CD8-positive, alpha-beta memory T cell (primary cell): Measurements from ENCODE around the gene CHMP2A. TPM values are rescaled to one million over a fixed set of nuclear protein-coding genes. Genes with fewer than 3 reads are reported as not detected.

ENCODE experiments used
- CTCF ChIA-PET: fragments of 350-600 bp; sonication (Branson Sonifier 250); formaldehyde crosslinking; loops from one replicate; lab custom pipeline; 2021; ENCODE audit warnings: antibody characterized with exemption; lab: Charles Lee
- POLR2A ChIA-PET: fragments of 350-600 bp; sonication (Branson Sonifier 250); formaldehyde crosslinking; loops from one replicate; lab custom pipeline; 2021; ENCODE audit warnings: antibody characterized with exemption; lab: Charles Lee
- DNase-seq, 5 donors: peaks; one replicate each; pipeline versions ENCODE4 v3.0.0 to v3.0.0-alpha.2; 2020 to 2022; ENCODE audit warnings: mixed read lengths in 1 of 5
- H3K27ac ChIP-seq: one replicate; pipeline ENCODE4 v1.7.0; 2013; ENCODE audit warnings: low read depth, mild to moderate bottlenecking, low read length, moderate library complexity
- H3K27me3 ChIP-seq: 2 replicates; pipeline ENCODE4 v1.7.0; 2013; ENCODE audit warnings: low read length, mild to moderate bottlenecking; ENCODE audit not compliant: insufficient read depth, poor library complexity, severe bottlenecking
- H3K36me3 ChIP-seq: 2 replicates; pipeline ENCODE4 v1.7.0; 2013; ENCODE audit warnings: mild to moderate bottlenecking, low read length, moderate library complexity; ENCODE audit not compliant: insufficient read depth
- H3K4me1 ChIP-seq: 2 replicates; pipeline ENCODE4 v1.7.0; 2013; ENCODE audit warnings: mild to moderate bottlenecking, low read length, moderate library complexity; ENCODE audit not compliant: insufficient read depth
- H3K4me3 ChIP-seq: 2 replicates; pipeline ENCODE4 v1.7.0; 2013; ENCODE audit warnings: mild to moderate bottlenecking, low read length
- H3K9me3 ChIP-seq: 2 replicates; pipeline ENCODE4 v1.7.0; 2013; ENCODE audit warnings: mild to moderate bottlenecking, low read length
- H3K27ac Mint-ChIP-seq, 8 donors: one replicate each; pipeline ENCODE4 v1.8.0; 2020 to 2021; ENCODE audit warnings: mixed read lengths in 8 of 8, mild to moderate bottlenecking in 6 of 8, inconsistent platforms in 3 of 8, moderate library complexity in 3 of 8
- H3K27me3 Mint-ChIP-seq, 2 donors: one replicate each; pipeline ENCODE4 v1.8.0; 2020 to 2021; ENCODE audit warnings: mixed read lengths in 2 of 2, mild to moderate bottlenecking in 1 of 2, moderate library complexity in 1 of 2
- H3K36me3 Mint-ChIP-seq, 3 donors: one replicate each; pipeline ENCODE4 v1.8.0; 2020 to 2021; ENCODE audit warnings: mixed read lengths in 3 of 3, inconsistent platforms in 1 of 3, mild to moderate bottlenecking in 1 of 3
- H3K4me1 Mint-ChIP-seq, 3 donors: one replicate each; pipeline ENCODE4 v1.8.0; 2020 to 2021; ENCODE audit warnings: mixed read lengths in 3 of 3, inconsistent platforms in 1 of 3, mild to moderate bottlenecking in 1 of 3
- H3K4me3 Mint-ChIP-seq, 7 donors: one replicate each; pipeline ENCODE4 v1.8.0; 2020 to 2021; ENCODE audit warnings: mixed read lengths in 7 of 7, mild to moderate bottlenecking in 6 of 7, moderate library complexity in 4 of 7, inconsistent platforms in 2 of 7
- H3K9me3 Mint-ChIP-seq, 5 donors: one replicate each; pipeline ENCODE4 v1.8.0; 2020 to 2022; ENCODE audit warnings: mixed read lengths in 5 of 5, mild to moderate bottlenecking in 3 of 5, moderate library complexity in 2 of 5, inconsistent platforms in 1 of 5
- polyA plus RNA-seq: library from polyadenylated mRNA; unstranded; fragments of 300-500 nt; fragmentation: Illumina TruSeq; gene quantifications from one replicate; pipeline ENCODE4 v1.2.3, GENCODE V29; 2021
- total RNA-seq, 2 experiments: library from RNA; stranded (reverse); gene quantifications; one replicate each; pipeline ENCODE4 v1.2.3, GENCODE V29; 2021

Gene CHMP2A
- total and polyA plus RNA-seq, 3 experiments from 2014 or later, result 88.8 to 198 (median 89.7) TPM

DNA sequence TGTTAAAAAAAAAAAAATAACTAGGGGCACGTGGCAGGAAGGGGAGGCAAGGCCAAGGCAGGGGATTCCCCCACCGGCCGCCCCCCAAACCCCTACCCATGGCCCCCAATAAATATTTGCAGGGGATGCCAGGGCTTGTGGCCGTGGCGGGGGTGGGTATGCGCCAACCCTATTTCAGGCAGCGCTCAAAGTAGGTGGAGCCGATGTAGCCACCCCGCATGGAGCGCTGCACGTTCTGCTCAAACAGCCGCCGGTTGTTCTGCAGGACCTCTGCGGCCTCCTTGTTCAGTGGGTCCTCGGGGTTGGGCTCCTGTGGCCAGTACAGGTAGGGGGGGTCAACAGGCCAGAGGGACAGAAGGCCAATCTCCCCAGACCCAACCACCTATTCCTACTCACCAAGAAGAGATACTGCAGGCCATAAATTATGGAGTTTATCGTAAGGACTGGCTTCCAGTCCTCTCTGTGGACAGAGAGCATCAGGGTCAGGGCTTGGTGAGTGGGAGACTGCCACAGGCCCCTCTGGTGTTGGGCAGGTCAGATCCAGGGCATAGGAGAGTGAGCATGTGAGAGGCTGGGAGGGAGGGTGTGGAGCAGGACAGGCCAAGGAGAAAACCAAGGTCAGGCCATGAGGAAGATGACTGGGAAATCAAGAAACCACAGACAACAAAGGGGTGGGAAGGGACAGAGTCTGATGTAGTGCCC, 1.2 kb upstream of the CHMP2A start:
- H3K27me3 Mint-ChIP-seq, result peaks cover 0 to 1% of the 10 kb centered on the region in 2 donors

DNA sequence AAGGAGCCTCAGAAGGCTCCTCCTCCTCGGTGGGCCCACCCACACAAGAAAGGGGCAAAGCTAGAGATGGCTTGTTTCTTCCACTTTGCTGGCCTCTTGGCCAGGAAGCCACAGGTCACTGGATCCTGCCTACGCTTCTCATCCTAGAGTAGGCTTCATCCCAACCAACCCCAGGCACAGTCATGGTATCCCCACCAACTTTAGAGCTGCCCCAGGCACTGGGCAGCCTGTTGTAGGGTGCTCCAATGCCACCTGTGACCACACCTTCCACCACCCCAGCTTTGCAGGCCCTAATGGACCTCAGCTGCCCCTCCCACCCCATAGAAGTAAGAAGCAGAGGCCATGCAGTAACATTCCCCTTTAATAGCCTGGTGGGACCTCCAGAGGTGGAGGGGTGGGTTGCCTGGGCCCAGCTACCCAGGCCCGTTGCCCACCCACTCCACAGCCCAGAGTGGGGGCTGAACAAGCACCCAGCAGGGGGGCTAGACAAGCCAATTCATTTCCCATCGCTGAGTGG, 522 bp upstream of the CHMP2A start:
- Mint-ChIP-seq H3K36me3 (peaks cover 0 to 77% (median 16%) of the 10 kb centered on the region in 3 donors), H3K4me3 (peak overlapping the region; percentile 90 to 98 (median 96)), H3K27me3 (peaks cover 0 to 1% of the 10 kb centered on the region in 2 donors), H3K9me3 (no peaks in the 10 kb centered on the region), H3K4me1 (peaks cover 54 to 67% (median 61%) of the 10 kb centered on the region in 3 donors), H3K27ac (peak overlapping the region; percentile 97 to 99 (median 98))
- Histone ChIP-seq H3K4me3 (peak overlapping the region; percentile 91), H3K4me1 (peaks cover 42% of the 10 kb centered on the region), H3K9me3 (no peaks in the 10 kb centered on the region), H3K36me3 (peaks cover 33% of the 10 kb centered on the region), H3K27me3 (no peaks in the 10 kb centered on the region), H3K27ac (peak overlapping the region; percentile 93)
- DNase-seq, result no peak
- ChIA-PET CTCF (interaction anchor here (1.0 to 5.2 kb wide), 4 partner anchors 12 to 41 kb away, joined by 4 to 45 read pairs (median 8); partner anchors contain the start of genes TRIM28 and ZBTB45), POLR2A (interaction anchor here (1.2 to 3.1 kb wide), 6 partner anchors 11 to 41 kb away, joined by 5 to 26 read pairs (median 12); partner anchors contain the start of genes MZF1, TRIM28 and ZBTB45)

More for the DNA sequence above, 1.2 kb upstream of the CHMP2A start:
- Histone ChIP-seq H3K27ac (peak overlapping the region; percentile 93), H3K4me3 (no peak overlapping the region), H3K36me3 (peaks cover 27% of the 10 kb centered on the region), H3K9me3 (no peaks in the 10 kb centered on the region), H3K27me3 (no peaks in the 10 kb centered on the region), H3K4me1 (peaks cover 46% of the 10 kb centered on the region)
- peak overlapping the region; percentile 89 to 97 (median 93) for H3K4me3 Mint-ChIP-seq
- no peaks in the 10 kb centered on the region for H3K9me3 Mint-ChIP-seq
- ChIA-PET POLR2A (interaction anchor here (1.2 to 3.1 kb wide), 3 partner anchors 12 to 20 kb away, joined by 6 to 26 read pairs (median 21); partner anchors contain the start of genes MZF1 and TRIM28), CTCF (interaction anchor here (1.0 to 5.2 kb wide), 3 partner anchors 25 to 42 kb away, joined by 5 to 45 read pairs (median 10); partner anchors contain the start of gene ZBTB45)
- peaks cover 0 to 70% (median 14%) of the 10 kb centered on the region in 3 donors for H3K36me3 Mint-ChIP-seq
- H3K4me1 Mint-ChIP-seq, result peaks cover 58 to 73% (median 59%) of the 10 kb centered on the region in 3 donors
- peak overlapping the region; percentile 81 to 99 (median 98) for H3K27ac Mint-ChIP-seq
- DNase-seq, result no peak

DNA sequence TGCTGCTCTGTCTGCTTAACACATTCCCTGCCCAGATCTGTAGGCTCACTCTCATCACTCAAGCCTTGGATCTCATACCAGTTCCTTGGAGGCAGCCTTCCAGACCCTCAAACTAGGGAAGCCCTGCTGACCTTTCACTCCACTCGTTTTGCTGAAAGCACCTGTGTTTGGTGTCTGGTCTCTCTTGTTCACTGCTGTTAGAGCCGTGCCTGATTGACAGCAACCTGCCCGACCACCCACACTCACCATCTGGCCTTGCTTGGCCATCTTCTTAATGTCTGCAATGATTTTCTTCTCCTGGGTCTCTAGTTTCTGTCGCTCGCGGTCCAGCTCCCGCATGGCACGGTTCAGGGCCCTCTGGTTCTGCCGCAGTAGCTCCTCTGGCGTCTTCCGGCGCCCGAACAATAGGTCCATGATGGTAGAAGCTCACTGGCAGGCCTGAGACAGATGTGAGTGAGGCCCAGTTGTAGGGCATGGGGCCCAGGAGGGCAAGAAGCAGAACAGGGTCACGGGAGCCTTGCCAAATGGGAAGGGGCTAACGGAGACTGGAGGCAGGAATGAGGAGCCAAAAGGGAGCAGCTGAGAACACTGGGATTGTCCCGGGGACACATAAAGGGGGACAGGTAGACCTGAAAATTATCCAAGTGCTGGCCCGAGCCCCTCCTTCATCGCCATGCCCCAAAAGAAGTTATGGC, 959 bp downstream of the CHMP2A start:
- peak overlapping the region; percentile 97 to 99 (median 98) for H3K27ac Mint-ChIP-seq
- H3K4me1 ChIP-seq, result peaks cover 30% of the 10 kb centered on the region
- no peaks in the 10 kb centered on the region for H3K27me3 ChIP-seq
- DNase-seq, result no peak
- peaks cover 48% of the 10 kb centered on the region for H3K36me3 ChIP-seq
- peaks cover 0 to 88% (median 16%) of the 10 kb centered on the region in 3 donors for H3K36me3 Mint-ChIP-seq
- POLR2A ChIA-PET, result interaction anchor here (1.2 to 3.1 kb wide), 6 partner anchors 9 to 40 kb away, joined by 5 to 26 read pairs (median 12); partner anchors contain the start of genes TRIM28 and ZBTB45
- CTCF ChIA-PET, result interaction anchor here (1.1 to 5.2 kb wide), 4 partner anchors 9 to 40 kb away, joined by 3 to 45 read pairs (median 7); partner anchors contain the start of gene ZBTB45
- peaks cover 0 to 1% of the 10 kb centered on the region in 2 donors for H3K27me3 Mint-ChIP-seq
- H3K9me3 ChIP-seq, result no peaks in the 10 kb centered on the region
- peaks cover 43 to 57% (median 52%) of the 10 kb centered on the region in 3 donors for H3K4me1 Mint-ChIP-seq
- peak overlapping the region; percentile 93 for H3K27ac ChIP-seq
- H3K4me3 ChIP-seq, result peak overlapping the region; percentile 91
- H3K9me3 Mint-ChIP-seq, result no peaks in the 10 kb centered on the region
- peak overlapping the region; percentile 90 to 98 (median 96) for H3K4me3 Mint-ChIP-seq

DNA sequence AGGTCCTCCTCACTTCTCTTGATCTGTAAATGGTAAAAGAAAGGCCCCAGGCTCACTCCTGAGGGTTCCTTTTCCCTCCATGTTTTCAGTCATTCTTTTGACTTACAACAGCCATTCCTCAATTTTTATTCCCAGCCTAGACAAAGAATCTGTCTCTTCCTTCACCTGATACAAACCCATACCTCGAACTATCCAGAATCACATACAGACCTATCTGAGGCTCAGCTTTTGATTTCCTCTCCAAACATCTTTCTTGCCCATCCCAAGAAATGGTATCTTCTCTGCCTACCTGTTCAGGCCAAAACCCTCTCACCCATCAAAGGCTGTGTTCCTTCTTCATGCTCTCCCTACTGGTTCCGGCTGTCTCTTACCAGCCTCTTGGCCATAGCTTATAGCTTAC, 2.2 kb downstream of the CHMP2A start:
- Histone ChIP-seq H3K27me3 (no peaks in the 10 kb centered on the region), H3K4me3 (no peak overlapping the region), H3K9me3 (no peaks in the 10 kb centered on the region), H3K36me3 (peaks cover 61% of the 10 kb centered on the region), H3K4me1 (peaks cover 28% of the 10 kb centered on the region), H3K27ac (no peak overlapping the region)
- no peak for DNase-seq
- ChIA-PET CTCF (interaction anchor here (1.6 to 5.2 kb wide), 2 partner anchors 28 to 32 kb away, joined by 4 to 45 read pairs; partner anchors contain the start of gene ZBTB45), POLR2A (interaction anchor here (0.6 to 3.1 kb wide), 2 partner anchors 23 to 46 kb away, joined by 3 to 21 read pairs; no protein-coding TSS in a partner anchor)
- Mint-ChIP-seq H3K27ac (peak overlapping the region; percentile 9 to 98 (median 40)), H3K4me3 (peak overlapping the region in 5 of 7 donors; percentile 6 to 98 (median 37)), H3K27me3 (peaks cover 0 to 1% of the 10 kb centered on the region in 2 donors), H3K36me3 (peaks cover 0 to 92% (median 19%) of the 10 kb centered on the region in 3 donors), H3K9me3 (no peaks in the 10 kb centered on the region), H3K4me1 (peaks cover 40 to 52% (median 45%) of the 10 kb centered on the region in 3 donors)

DNA sequence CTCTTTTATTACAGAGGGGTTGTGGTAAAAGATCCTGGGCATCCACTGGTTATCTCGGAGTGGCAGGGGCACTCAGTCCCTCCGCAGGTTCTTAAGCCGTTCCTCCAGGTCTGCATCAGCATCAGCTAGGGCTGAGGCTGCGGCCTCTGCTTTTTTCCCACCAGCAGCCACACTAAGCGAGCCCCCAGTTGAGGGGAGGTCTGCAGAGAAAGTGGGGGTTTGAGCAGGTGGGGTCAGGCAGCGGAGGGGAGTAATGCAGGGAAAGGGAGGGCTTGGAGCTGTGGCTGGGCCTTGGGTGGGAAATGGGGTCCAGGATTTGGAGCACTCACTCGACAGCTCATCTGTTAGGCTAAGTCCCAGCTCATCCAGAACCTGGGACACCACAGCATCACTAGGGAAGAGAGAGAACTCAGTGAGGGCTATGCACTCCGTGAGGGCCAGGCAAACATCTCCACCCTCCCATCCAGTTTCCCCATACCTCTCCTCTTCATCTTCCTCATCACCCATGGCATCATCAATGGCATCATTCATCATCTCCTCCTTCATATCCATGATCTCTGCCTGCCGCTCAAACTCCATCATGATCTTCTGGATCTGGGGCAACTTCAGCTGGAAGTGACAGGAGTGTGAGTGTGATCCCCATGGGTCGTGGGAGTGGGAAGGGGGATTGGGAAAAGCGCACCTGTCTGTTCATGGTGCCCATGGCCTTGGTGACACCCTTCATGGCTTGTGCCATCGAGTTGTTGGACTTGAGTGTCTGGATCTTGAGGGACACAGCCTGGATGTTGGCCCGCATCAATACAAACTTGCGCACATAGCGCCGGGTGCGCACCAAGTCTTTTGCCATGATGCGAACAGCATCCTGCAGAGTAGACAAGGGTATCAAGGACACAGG, 3.1 kb downstream of the CHMP2A start:
- Histone ChIP-seq H3K27ac (no peak overlapping the region), H3K4me1 (peaks cover 26% of the 10 kb centered on the region), H3K9me3 (no peaks in the 10 kb centered on the region), H3K36me3 (peaks cover 65% of the 10 kb centered on the region), H3K27me3 (no peaks in the 10 kb centered on the region), H3K4me3 (no peak overlapping the region)
- peak overlapping the region in 2 of 7 donors; percentile 13 to 98 for H3K4me3 Mint-ChIP-seq
- H3K27me3 Mint-ChIP-seq, result peaks cover 0 to 1% of the 10 kb centered on the region in 2 donors
- ChIA-PET POLR2A (interaction anchor here (0.8 kb wide), 1 partner anchor 8 kb away, joined by 3 read pairs; no protein-coding TSS in a partner anchor), CTCF (interaction anchor here (1.6 to 5.2 kb wide), 2 partner anchors 29 to 32 kb away, joined by 4 to 45 read pairs; partner anchors contain the start of gene ZBTB45)
- peaks cover 39 to 52% (median 41%) of the 10 kb centered on the region in 3 donors for H3K4me1 Mint-ChIP-seq
- peaks cover 0 to 92% (median 19%) of the 10 kb centered on the region in 3 donors for H3K36me3 Mint-ChIP-seq
- DNase-seq, result no peak
- H3K9me3 Mint-ChIP-seq, result no peaks in the 10 kb centered on the region
- peak overlapping the region in 6 of 8 donors; percentile 43 to 98 (median 66) for H3K27ac Mint-ChIP-seq

DNA sequence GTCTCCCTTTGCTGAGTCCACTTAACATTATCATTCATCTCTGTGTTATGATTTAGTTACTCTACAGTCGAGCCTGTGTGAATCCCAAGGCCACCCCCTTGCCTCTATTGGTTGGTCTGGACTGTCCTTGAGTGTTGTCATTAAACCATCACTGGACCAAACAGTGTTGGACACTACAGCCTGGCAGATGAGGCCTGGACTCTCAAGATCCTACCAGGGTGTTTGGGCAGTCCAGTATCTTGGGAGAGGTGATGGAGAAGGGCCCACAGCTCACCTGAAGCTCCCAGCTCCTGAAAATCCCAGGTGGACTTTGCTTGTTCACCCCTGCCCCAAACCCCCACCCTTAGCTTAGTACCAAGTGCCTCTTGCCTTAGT, 3.8 kb downstream of the CHMP2A start:
- peaks cover 0 to 1% of the 10 kb centered on the region in 2 donors for H3K27me3 Mint-ChIP-seq
- H3K4me1 Mint-ChIP-seq, result peaks cover 39 to 52% (median 41%) of the 10 kb centered on the region in 3 donors
- Histone ChIP-seq H3K9me3 (no peaks in the 10 kb centered on the region), H3K36me3 (peaks cover 64% of the 10 kb centered on the region), H3K27ac (no peak overlapping the region), H3K4me3 (no peak overlapping the region), H3K4me1 (peaks cover 32% of the 10 kb centered on the region), H3K27me3 (no peaks in the 10 kb centered on the region)
- POLR2A ChIA-PET, result interaction anchor here (0.8 kb wide), 1 partner anchor 8 kb away, joined by 3 read pairs; no protein-coding TSS in a partner anchor
- H3K27ac Mint-ChIP-seq, result peak overlapping the region in 2 of 8 donors; percentile 58 to 98
- H3K36me3 Mint-ChIP-seq, result peaks cover 2 to 92% (median 23%) of the 10 kb centered on the region in 3 donors
- H3K9me3 Mint-ChIP-seq, result peaks cover 0 to 1% (median 0%) of the 10 kb centered on the region in 5 donors
- DNase-seq, result no peak
- CTCF ChIA-PET, result interaction anchor here (1.6 to 5.2 kb wide), 2 partner anchors 30 to 31 kb away, joined by 4 to 45 read pairs; partner anchors contain the start of gene ZBTB45
- peak overlapping the region in 1 of 7 donors; percentile 98 for H3K4me3 Mint-ChIP-seq
